Activated CD4-positive, alpha-beta T cell treated with anti-CD3 and anti-CD28 coated beads for 24 hours (primary cell): Measurements from ENCODE around the gene MXRA8.
"Not testable (repeated sequence)": the region's sequence is repeated elsewhere in the genome, so short reads cannot be mapped to it uniquely, and the experiment has no call there.

Experiments
- DNase-seq, 2 donors: peaks; one replicate each; pipeline ENCODE4 v3.0.0-alpha.2; 2020; ENCODE audit warnings: low read depth in 2 of 2

The MXRA8 gene

DNA sequence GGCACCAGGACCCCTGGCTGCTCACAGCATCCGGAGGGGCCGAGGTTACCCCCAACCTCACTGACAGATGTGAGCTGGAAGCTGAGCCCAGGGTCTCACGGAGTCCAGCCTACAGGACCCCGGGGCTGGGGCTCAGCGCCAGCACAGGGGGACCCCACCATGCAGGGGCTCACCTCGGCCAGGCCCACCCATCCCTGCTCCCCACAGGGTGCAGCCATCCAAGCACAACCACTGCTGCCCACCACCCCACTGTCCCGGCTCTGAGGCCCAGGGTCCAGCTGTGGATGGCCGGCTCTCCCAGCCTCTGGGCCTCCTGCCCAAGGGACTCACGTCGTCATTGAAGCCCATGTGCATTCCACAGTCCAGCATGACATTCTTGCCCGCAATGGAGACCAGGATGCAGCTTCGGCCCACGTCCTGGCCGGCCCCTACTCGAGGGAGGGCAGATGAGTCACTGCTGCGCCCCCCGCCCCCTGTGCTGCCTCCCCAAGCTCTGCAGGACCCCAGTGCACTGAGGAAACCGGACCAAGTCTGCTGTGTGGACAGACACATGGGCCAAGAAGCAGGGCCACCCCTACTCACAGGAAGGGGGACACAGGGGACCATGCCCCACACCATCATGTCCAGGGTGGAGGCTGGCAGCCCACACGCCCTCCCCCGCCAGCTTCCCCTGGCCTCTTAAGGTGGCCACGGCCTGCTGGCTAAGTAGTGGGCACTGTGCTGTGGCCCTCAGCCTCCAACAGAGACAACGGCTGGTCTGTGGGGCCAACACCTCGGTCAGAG is 37.5 kb downstream of the MXRA8 start:
- DNase-seq: no peak

DNA sequence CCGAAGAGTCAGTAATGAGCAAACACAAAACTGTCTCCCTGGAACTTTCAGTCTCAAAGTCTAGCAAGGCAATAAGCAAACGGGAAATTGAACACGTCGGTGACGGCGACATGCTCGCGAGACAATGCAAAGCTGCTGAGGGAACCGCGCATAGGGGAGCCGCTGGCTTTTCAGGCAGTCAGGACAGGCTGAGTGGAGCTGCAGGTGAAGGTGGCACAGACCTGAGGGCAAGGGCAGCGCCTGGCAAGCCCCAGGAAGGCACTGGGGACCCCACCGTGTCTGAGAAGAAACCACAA is 38.8 kb downstream of the MXRA8 start:
- DNase-seq: no peak

- DNase-seq: no peak
Measured at GRCh38 chr1:1318777-1319645, 39.3 kb downstream of the MXRA8 start.

GRCh38 chr1:1318131-1318652 is 40.2 kb downstream of the MXRA8 start:
- DNase-seq: no peak

GRCh38 chr1:1317420-1317819 is 40.9 kb downstream of the MXRA8 start:
- DNase-seq: no peak

DNA sequence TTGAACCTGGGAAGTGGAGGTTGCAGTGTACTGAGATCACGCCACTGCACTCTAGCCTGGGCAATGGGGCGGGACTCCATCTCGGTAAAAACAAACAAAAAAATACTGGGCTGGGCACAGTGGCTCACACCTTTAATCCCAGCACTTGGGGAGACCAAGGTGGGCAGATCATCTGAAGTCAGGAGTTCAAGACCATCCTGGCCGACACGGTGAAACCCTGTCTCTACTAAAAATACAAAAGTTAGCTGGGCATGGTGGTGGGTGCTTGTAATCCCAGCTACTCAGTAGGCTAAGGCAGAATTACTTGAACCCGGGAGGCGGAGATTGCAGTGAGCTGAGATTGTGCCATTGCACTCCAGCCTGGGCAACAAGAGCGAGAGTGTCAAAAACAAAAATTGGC is 42.2 kb downstream of the MXRA8 start:
- DNase-seq: not testable (repeated sequence)

DNA sequence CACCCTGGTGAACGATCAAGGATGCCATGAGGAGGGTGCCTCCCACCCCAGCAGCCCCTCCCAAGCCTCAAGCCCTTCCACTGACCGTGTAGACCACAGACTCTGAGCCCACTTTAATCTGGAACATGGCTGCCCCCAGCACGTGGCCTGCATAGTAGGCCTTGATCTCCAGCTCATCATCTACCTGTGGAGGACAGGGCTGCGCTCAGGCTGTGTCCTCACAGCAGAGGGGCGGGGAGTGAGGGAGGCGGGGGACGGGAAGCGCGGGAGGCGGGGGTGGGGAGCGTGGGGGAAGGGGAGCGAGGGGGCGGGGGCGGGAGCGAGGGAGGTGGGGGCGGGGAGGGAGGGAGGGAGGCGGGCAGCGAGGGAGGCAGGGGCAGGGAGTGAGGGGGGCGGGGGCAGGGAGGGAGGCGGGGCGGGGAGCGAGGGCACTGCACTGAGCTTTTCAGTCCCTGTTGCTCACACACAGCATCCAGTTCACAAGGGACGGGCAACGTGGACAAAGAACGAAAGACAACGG is 42.9 kb downstream of the MXRA8 start:
- no peak for DNase-seq

DNA sequence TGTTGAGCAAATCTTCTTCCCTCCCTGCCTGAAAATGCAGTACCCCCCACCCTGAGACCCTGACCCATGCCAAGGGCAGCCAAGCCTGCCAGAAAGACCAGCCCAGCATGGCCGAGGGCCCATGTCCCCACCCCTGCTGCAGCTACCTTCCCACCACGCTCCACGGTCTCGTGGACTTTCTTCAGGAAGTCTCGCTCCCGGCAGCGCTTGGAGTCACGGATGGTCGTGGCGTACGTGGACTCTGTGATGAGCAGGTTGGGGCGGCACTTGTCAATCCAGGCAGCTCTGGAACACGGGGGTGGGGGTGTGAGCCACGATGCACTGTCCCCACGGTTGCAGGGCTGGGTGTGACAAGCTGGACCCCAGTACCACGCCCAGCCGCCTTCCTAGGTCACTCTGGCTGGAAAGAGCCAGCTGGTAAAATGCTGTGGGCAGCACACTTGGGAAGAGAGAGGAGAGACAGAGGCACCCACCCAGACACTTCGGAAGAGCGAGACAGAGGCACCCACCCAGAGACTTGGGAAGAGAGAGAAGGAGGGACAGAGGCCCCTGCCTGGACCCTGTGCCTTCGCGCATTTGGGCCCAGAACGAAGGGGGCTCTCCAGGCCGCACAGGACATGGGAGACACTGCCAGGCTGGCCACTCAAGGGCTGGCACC is 43.5 kb downstream of the MXRA8 start:
- DNase-seq: no peak

GRCh38 chr1:1314237-1314586 is 44.1 kb downstream of the MXRA8 start:
- DNase-seq: no peak

DNA sequence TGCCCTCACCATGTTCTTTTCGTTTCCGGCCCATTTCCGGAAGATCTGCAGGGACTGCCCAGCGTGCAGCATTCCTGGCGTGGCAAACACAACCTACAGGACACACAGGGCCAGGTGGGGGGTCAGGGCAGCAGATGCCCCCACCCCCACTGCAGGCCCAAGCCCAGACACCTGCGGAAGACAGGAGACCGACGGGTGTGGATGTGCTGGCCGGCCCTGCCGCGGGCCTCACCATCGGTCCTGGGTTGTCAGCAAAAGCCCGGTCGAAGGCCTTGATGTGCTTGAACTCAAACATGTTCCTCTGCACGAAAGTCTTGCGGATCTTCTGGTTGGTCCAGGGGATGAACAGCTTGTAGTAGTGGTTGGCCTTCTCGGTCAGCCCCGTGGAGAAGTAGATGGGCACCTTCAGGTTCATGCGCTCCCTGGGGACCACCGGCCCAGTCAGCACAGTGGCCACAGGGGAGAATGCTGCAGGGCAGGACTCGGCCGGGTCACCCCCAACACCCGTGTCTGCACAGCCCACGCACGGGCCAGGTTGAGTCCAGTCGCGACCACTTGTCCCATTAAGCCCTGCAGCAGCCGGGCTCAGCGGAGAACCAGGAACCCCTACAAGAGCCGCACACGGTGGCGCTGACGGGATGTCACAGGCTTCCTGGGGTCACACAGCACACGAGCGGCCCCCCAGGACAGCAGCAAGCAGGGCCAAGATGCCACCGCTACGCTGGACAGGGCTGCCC is 44.7 kb downstream of the MXRA8 start:
- no peak for DNase-seq

GRCh38 chr1:1312450-1313314 is 45.7 kb downstream of the MXRA8 start:
- DNase-seq: no peak

GRCh38 chr1:1311107-1312104 is 46.9 kb downstream of the MXRA8 start:
- no peak for DNase-seq

DNA sequence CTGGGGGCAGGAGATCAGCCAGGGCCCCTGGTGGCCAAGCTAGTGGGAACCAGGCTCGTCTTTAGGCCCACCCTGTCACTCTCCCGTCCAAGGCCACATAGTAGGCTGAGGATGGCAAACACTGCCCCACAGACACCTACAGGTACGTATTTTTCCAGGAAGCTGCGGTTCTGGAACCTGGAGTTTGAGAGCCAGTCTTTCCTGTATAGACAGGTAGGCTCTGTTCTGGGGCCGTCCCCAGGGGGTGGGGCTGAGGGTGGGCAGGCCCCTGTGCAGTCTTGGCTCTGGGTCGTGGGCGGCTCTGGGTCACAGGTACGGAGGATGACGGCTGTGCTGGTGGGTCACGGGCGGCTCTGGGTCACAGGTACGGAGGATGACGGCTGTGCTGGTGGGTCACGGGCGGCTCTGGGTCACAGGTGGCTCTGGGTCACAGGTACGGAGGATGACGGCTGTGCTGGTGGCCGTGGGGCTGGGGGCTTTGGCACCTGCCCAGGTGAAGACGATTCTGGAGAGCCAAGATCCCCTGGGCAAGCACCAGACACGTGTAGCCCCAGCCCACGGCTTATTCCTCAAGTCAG is 47.8 kb downstream of the MXRA8 start:
- no peak for DNase-seq

DNA sequence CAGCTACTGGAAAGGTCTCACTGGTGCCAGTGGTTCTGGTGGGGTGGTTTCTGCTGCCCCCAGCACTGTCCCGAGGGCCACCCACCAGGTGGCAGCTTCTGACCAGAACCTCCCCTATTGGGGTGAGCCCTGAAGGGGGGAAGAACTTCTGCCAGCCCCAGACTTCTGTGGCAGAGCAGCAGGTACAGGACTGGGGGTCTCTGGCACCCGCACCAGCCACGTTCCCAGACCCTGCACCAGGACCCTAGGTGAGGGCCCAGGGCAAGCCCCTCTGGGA is 48.3 kb downstream of the MXRA8 start:
- DNase-seq: no peak

- DNase-seq: no peak
Measured at GRCh38 chr1:1309251-1310108, 48.9 kb downstream of the MXRA8 start.

- DNase-seq: no peak
Measured at GRCh38 chr1:1308756-1309250, 49.6 kb downstream of the MXRA8 start.

- peak; percentile 77 to 80 for DNase-seq
Measured at GRCh38 chr1:1307923-1308755, 50.2 kb downstream of the MXRA8 start, which contains the start of the genes ACAP3 and PUSL1. Gene ACAP3 (minus strand): TSS chr1:1307930. CDS start chr1:1307815, 115 bp downstream. Gene PUSL1 (plus strand): TSS chr1:1308597. CDS start chr1:1308644, 47 bp downstream.
